Activated CD4-positive, alpha-beta T cell treated with anti-CD3 and anti-CD28 coated beads, Interleukin-2, amount 50 U/mL, for 48 hours (primary cell): Measurements from ENCODE around the gene SCAMP1.
A peak's percentile ranks its signal among the peaks of the same experiment; 100 is the strongest.

Experiments used
- DNase-seq, 2 experiments: peaks; one replicate each; pipeline ENCODE4 v3.0.0-alpha.2; 2020

The SCAMP1 gene

DNA sequence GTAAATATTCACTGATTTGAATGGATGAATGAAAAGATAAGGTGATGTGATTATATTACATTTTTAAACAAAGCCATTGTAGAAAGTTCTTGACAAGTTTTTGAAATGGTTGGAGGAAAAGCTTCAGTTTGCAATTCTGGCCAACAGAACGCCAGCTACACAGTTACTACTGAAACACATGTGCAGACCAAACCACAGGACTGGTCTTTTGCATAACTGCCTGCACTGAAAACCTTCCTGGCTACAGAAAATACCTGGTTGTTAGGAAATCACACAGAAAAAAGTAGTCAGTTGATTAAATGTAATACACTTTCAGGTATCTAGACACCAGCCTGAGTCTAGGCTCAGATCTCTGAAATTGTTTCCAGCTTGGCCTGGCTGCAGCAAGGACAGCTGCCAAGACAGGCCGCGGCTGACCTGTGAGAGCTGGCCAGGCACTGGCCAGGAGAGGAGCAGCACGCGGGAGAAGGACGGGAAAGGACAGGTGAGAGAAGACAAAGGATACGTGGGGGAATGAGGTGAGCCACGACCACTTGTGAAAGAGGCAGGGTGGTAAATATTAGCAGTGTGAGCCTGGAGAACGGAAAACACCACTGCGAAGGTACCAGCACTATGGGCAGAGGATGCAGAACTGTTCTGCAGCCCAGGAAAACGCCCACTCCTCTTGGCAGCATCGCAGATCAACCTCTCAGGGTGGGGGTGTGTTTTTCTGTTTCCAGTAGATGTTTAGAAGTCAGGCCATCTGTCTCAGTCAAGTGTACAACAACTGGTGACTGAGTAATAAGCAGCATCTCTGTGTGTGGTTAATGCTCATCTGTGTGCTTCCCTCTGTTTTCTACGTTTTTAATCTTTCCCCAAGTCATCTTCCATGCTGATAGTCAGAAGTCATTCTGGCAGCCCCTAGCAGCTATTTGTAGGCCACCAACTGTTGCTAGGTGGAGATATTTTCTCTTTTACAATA lies 137.4 kb downstream of the SCAMP1 start:
- DNase-seq: no peak

DNA sequence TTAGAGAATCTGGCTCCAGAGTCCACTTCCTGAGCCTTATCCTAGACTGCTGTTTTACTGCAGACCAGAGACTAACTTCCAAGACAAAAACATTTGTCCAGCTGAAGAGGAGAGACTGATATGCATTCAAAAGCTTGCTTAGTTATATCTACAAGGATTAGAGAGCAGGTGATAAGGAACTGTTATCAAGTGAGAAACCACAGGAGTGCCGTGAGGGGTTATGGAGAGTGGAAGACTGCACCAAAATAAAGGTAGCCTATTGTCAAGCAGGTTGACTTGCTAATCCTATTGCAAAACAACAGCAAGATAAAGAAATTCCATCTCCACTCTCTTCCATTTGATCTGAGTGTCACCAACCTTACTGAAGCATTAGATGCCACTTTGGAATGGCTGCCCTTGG lies 139.1 kb downstream of the SCAMP1 start:
- DNase-seq: no peak

DNA sequence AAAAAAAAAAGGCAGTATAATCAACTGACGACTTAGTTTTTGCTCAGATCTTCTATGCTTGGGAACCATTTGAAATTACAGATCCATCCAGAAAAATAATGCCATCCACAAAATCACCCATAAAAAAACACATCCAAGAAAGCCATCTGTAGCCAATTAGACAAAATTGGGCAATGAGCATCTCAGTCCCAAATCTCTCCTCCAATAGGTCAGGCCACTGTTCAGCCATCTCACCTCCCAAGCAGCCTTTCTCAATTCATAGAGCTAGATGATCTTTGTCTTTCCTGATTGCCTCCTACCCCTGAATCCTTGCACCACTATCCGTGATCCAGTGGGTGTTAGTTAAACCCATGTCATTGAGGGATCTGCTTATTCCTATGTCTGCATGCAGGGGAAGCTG lies 139.6 kb downstream of the SCAMP1 start:
- DNase-seq: no peak

- no peak for DNase-seq
Measured at GRCh38 chr5:78500871-78501270, 140.5 kb downstream of the SCAMP1 start.

DNA sequence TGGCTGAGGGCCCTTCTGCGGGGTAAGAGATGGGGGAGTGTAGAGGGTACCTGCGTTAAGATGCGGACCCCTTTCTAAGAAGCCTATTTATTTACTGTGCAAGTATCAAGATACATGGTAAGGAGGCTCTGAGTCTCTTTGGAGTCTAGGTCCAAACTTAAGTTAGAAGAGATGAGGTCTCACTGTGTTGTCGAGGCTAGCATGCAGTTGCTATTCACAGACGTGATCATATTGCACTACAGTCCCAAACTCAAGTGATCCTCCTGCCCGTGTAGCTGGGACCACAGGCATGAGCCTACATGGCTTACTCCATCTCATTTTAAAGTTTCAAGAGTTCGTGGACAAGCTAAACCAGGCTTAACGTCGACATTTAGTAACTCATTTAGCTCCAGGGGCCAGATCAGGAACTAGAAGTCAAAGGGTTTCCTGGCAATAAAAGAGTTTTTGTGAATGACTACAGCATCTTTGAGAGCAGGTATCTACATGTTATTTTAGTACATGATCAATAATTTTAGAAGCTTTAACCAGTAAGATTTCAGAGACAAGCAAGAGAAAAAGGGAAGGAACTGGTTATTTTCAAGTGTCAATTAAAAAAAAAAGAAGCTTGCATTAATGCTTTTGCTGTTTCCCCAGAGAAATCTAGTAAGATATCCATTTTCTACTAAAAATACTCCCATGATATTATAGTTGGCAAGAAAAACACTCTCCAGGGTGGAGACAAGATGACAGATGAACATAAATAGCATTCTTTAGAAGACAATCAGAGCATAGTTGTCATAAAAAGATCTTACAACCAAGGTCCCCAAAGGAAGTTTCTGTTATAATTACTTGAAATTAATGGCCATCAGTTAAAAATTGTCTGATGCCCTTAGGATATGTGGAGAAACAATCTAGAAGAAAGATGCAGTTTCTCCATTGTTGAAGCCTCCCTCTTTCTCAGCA lies 141.3 kb downstream of the SCAMP1 start:
- DNase-seq: no peak

DNA sequence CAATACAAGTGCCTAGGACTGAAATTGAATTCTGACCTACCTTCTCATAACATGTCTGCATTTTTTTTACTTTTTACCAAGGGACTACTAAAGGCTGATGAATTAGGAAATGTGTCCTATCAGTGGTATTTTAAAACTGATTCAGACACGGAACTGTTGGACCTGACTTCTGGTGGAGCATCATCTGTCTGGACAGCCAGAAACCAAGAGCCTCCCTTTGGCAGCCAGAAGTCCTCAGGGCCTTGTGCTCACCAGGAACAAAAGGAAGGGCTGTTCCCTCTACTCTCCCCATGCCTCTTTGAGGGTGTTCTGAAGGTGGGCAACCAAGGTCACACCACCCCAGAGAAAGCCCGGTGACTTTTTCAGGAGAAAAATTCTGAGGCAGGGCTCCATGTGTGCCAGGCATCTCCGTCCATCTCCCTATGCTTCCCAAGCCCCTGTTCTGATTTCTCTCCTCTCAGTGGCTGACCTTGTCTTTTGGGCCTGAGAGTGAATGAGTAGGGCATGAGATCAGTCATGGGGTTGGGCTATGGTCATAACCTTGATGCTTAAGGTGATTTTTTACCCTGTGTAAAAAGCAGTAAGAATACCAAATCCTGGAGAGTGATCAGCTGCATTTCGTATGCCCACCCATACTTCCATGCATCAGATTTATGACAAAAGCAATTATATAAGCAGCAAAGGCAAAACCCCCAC lies 143.7 kb downstream of the SCAMP1 start:
- DNase-seq: no peak

- DNase-seq: no peak
Measured at GRCh38 chr5:78504704-78505677, 144.6 kb downstream of the SCAMP1 start.

DNA sequence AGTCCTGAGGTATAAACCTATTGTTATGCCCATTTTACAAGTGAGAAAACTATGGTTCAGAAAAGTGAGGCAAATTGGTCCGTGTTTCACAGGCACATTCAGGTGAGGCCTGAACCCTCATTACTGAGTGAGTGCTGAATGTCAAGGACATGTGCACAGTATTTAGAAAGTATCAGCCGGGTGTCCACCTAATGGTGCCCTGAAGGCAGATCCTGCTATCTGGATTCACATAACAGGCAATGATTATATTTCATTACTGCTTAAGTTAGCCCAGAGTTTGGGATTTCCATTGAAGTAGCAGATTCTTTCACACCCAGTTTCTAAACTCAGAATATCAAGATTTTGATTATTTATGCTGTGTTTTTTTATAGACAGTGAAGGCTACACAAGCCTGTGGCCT lies 145.4 kb downstream of the SCAMP1 start:
- DNase-seq: no peak

- no peak for DNase-seq
Measured at GRCh38 chr5:78506261-78507024, 146.0 kb downstream of the SCAMP1 start.

GRCh38 chr5:78507531-78507930 lies 147.1 kb downstream of the SCAMP1 start:
- no peak for DNase-seq

DNA sequence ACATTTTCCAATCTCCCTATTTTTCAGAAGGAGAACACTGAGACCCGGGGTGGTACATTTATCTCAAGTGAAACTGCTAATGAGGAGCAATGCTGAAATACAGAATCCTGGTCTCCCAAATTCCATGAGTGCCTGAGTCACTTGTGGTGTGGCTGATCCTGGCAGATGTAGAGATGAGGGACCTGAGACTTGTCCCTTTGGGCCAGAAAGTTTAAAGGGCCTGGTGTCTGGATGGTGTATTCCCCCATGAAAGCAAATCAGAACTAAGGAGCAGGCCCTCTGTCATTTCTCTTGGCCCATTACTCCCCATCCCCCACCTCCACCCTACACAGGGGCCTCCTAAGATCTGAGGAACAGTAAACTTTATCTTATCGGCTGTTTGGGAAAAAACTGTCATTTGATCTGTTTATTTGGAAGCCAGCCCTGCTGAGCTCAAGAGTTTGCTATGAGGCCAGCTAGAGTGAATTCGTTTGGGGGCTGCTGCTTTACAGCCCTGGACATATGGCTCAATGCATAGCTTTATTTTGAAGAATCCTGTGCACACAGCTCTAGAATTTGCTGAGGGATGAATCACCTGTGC lies 147.9 kb downstream of the SCAMP1 start:
- DNase-seq: no peak

GRCh38 chr5:78509145-78509865 lies 148.9 kb downstream of the SCAMP1 start:
- DNase-seq: no peak

GRCh38 chr5:78509884-78510769 lies 149.7 kb downstream of the SCAMP1 start:
- peak; percentile 45 to 54 for DNase-seq

- DNase-seq: no peak
Measured at GRCh38 chr5:78511121-78511906, 150.9 kb downstream of the SCAMP1 start.

DNA sequence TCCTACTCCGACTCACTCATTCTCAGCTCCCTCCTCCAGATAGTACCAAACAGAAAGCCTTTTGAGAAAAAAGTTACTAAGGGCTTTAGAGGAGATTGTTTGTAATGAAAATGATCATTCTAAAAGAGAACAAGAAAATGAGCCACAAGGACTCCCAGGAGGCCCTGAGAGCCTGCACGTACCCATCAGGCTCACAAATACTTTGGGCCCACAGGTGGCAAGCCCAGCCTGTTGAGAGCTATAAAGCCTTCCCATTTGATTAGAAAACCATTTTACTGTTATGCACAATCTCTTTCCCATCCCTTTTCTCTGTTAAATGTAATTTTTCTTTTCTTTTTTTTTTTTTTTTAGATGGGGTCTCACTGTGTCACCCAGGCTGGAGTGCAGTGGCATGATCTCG lies 152.0 kb downstream of the SCAMP1 start:
- DNase-seq: no peak

DNA sequence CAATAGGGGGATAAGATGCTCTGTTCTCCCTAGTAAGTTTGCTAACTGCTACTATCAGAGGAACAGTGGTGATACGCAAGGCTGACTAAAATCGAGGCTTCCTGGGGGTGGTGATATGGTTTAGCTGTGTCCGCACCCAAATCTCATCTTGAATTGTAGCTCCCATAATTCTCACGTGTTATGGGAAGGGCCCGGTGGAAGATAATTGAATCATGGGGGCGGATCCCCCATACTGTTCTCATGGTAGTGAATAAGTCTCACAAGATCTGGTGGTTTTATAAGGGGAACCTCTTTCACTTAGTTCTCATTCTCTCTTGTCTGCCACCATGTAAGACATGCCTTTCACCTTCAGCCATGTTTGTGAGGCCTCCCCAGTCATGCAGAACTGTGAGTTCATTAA lies 153.0 kb downstream of the SCAMP1 start:
- no peak for DNase-seq

- no peak for DNase-seq
Measured at GRCh38 chr5:78514427-78515330, 154.3 kb downstream of the SCAMP1 start.
